Fibroblast of the aortic adventitia (primary cell): ENCODE measurements around the gene TMEM127. TPM values are rescaled to one million over a fixed set of nuclear protein-coding genes. Genes with fewer than 3 reads are reported as not detected.
"Not testable (repeated sequence)": the region's sequence is repeated elsewhere in the genome, so short reads cannot be mapped to it uniquely, and the experiment has no call there.

Experiments
- DNase-seq: peaks from one replicate; pipeline ENCODE4 v3.0.0-alpha.2; 2010; ENCODE audit warnings: low read depth
- H3K4me3 ChIP-seq: 2 replicates; pipeline ENCODE4 v1.5.1; 2011; ENCODE audit warnings: low read depth, mild to moderate bottlenecking, control low read depth, low read length, moderate library complexity
- total RNA-seq: library from RNA; depleted of rRNA; stranded (reverse); fragments of >200 nt; gene quantifications from 2 replicates; pipeline ENCODE4 v1.2.3, GENCODE V29; 2012; ENCODE audit warnings: low replicate concordance
- TF ChIP-seq, protein P1 (sequence below): IDR thresholded peaks from 2 replicates; pipeline ENCODE4 v1.5.1; 2011; ENCODE audit warnings: mild to moderate bottlenecking, low read length, control low read depth, inconsistent platforms; ENCODE audit not compliant: insufficient read depth

TMEM127 gene
- total RNA-seq, 1 donor = 31.6 TPM

DNA sequence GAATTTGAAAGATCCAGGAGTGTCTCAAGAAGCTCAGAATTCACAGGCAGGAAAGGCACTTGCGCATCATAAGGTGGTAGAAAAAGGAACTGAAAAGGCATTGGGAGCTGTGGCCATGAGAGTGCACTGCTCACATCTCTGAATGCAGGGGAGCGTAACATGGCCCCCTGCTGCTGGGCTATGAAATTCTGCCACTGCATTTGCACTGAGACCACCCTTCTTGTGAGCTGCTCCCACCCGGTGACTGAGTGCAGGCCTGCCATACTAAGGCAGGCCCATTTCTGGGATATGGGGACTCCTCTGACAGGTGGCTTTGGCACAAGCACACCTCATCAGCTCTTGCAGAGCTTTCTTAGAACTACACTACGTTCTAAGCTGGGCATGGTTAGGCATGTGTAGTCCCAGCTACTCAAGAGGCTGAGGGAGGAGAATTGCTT, 31.9 kb downstream of the TMEM127 start:
- TF ChIP-seq, protein P1, sequence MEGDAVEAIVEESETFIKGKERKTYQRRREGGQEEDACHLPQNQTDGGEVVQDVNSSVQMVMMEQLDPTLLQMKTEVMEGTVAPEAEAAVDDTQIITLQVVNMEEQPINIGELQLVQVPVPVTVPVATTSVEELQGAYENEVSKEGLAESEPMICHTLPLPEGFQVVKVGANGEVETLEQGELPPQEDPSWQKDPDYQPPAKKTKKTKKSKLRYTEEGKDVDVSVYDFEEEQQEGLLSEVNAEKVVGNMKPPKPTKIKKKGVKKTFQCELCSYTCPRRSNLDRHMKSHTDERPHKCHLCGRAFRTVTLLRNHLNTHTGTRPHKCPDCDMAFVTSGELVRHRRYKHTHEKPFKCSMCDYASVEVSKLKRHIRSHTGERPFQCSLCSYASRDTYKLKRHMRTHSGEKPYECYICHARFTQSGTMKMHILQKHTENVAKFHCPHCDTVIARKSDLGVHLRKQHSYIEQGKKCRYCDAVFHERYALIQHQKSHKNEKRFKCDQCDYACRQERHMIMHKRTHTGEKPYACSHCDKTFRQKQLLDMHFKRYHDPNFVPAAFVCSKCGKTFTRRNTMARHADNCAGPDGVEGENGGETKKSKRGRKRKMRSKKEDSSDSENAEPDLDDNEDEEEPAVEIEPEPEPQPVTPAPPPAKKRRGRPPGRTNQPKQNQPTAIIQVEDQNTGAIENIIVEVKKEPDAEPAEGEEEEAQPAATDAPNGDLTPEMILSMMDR = no peak
- no peak for DNase-seq
- H3K4me3 ChIP-seq = no peak overlapping the region

DNA sequence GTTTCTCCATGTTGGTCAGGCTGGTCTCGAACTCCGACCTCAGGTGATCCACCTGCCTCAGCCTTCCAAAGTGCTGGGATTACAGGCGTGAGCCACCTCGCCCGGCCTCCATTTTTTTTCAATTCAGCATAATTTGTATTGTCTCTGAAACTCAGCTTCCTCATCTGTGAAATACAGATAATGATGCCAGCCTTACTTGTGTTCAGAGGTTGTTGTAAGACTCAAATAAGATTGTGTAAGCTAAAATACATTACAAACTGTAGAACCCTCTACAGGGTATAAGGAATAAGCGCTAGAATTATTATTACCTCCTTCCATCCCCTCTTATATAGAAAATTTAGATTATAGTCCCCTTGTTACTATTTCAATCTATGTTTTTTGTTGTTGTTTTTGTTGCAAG, 32.4 kb downstream of the TMEM127 start:
- DNase-seq = no peak
- H3K4me3 ChIP-seq = no peak overlapping the region
- TF ChIP-seq, protein P1 = no peak

DNA sequence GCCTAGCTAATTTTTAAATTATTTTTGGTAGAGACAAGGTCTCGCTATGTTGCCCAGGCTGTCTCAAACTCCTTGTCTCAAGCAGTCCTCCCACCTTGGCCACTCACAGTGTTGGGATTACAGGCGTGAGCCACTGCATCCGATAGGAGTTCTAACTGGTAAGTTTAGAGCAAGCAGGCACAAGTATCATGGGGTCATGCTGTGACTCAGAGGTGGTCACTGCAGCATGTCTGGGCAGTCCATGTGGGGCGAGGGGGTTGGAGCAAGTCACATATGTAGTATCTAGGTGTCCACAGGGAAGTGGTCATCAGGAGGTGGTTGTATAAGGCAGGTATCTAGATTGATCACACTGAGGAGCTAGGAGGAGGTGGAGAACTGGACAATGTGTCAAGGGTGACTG, 34.5 kb downstream of the TMEM127 start:
- no peak for DNase-seq
- TF ChIP-seq, protein P1 = no peak
- no peak overlapping the region for H3K4me3 ChIP-seq

DNA sequence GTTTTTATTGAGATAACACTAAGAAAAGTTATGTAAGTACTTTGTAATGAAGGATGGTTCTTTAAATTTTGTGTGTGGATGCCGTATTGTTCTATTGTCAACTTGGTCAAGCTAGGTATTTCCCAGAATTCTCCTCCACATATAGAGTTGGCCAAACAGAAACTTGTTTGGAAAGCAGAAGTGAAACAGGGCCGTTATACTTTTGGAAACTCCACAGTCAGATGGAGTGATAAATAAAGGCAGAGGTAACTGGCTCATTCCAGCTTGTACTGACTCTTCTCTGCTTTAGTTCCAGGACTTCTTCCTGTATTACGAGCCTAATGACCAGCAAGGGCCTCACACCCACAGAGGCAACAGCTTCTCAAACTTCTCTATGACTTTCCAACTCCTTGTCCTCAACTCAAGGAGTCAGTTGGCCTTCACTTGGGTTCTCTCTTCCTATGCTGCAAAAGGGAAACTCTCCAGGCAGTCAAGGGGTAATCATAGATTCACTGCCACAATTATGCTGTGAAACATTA, 40.7 kb downstream of the TMEM127 start:
- H3K4me3 ChIP-seq = no peak overlapping the region
- TF ChIP-seq, protein P1 = no peak
- DNase-seq = no peak

DNA sequence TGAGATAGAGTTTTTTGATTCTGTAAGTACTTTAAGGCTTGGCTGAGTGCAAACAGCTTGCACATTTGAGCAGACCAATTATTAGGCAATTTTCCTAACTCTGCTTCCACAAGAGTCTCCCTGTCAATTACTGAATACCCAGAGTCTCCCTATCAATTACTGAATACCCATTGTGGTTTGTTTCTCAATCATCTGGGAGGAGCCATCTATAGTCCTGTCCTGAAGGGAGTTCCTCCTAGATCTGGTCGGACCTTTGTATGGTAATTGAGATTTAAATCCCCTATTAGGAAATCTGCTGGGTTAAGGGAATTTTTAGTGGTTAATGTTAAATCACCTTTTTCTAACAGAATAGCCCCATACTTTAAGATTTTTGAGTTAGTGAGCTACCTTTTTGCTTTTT, 44.7 kb downstream of the TMEM127 start:
- H3K4me3 ChIP-seq, DNase-seq: not testable (repeated sequence)

DNA sequence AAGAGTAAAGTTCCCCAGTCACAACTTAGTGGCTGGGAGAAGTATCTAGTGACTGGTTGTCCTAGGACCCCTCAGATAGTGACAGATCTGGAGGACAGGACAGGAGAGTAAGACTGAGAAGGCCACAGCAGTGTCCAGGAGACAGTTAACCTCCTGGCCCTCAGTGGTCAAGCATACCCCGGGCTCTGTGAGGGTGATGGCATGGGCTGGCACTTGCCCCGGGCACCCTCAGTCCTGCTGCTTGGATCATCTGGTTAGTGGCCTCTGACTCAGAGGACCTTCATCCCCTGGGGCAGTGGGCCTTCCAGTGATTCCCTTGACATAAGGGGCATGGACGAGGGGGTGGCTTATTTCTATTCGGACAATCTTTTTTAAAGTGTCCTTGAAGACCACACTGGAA, 45.8 kb downstream of the TMEM127 start:
- not testable (repeated sequence) for DNase-seq, H3K4me3 ChIP-seq

DNA sequence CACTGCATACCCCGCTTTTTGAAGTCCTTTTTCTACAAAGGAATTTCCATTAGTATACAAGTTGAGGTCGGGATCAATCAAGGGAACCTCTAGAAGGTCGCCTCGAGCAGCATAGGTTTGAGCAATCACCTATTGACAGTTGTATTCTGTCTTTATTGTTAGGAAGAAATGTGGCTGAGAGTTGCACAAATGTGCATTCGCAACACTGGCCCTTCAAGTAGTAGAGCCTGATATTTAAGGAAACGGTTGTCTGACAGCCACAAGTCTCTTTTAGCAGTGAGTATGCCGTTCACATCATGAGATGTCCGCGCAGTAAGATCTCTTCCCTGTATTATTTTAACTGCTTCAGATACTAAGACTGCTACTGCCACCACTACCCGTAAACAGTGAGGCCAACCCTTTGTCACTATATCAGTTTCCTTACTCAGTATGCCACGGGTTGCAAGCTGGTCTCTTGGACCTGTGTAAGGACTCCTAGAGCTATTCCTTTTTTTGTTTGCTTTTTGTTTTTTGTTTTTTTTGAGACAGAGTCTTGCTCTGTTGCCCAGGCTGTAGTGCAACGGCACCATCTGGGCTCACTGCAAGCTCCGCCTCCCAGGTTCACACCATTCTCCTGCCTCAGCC, 47.2 kb downstream of the TMEM127 start:
- H3K4me3 ChIP-seq = no peak overlapping the region
- TF ChIP-seq, protein P1 = no peak
- no peak for DNase-seq

DNA sequence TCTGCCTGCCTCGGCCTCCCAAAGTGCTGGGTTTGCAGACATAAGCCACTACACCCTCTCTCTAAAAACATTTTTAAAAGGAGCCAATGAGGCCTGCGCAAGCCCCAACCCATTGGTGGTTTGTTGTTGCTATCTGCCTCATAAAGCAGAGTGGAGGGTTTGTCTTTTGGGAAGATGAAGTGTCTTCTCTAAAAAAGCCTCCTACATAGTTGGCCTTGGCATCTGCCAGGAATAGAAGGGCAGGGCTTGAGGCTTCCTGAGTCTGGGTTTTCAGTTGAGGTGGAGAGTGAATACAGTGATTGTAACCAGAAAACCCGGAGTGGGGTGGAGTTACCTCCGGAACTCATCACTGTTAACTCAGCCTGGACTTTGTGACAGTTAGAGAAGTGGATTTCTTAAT, 51.2 kb downstream of the TMEM127 start:
- DNase-seq = no peak
- H3K4me3 ChIP-seq = no peak overlapping the region
- TF ChIP-seq, protein P1 = no peak
